ENCODE measurements around the gene CSTF2T. TPM values are rescaled to one million over a fixed set of nuclear protein-coding genes. Genes with fewer than 3 reads are reported as not detected.
A peak's percentile ranks its signal among the peaks of the same experiment; 100 is the strongest.

CSTF2T gene
- total and polyA plus RNA-seq, 2 donors (not counting 3 experiments of a cell fraction or from before 2014, with no cell fraction given), result 4.8 to 19.8 TPM

GRCh38 chr10:51700228-51700817, 928 bp upstream of the CSTF2T start:
- H2AFZ ChIP-seq (ENCODE audit: low read depth, low read length), result peak overlapping the region; percentile 93
- dilution Hi-C loops (cut with MboI; ENCODE audit: extremely low pct_ligation_motif_present, low sequenced_read_pairs) (no loop called here), intact Hi-C loops (cut with micrococcal nuclease) (no loop called here)
- peaks cover 19% of the 10 kb centered on the region for H3K4me1 ChIP-seq (ENCODE audit: control insufficient read depth, extremely low read depth, insufficient read depth, low read length)
- ChIA-PET POLR2A (interaction anchor here (0.6 kb wide), 1 partner anchor 61 kb away, joined by 6 read pairs; no protein-coding TSS in a partner anchor), CTCF (interaction anchor here (0.6 to 1.1 kb wide), 3 partner anchors 13 to 278 kb away, joined by 3 read pairs; no protein-coding TSS in a partner anchor)
- no peaks in the 10 kb centered on the region for H3K9me1 ChIP-seq (replicated peaks; ENCODE audit: control insufficient read depth, extremely low read depth, insufficient read depth, low read length)
- FAIRE-seq, result no peak
- TF ChIP-seq POLR2AphosphoS5 (IDR thresholded peaks at IDR 0.05; ENCODE audit: insufficient read depth, low read depth, low read length) (no peak), EZH2 (IDR thresholded peaks at IDR 0.05; ENCODE audit: borderline replicate concordance, low read depth, low read length, severe bottlenecking) (no peak), POLR2A (IDR thresholded peaks at IDR 0.05; ENCODE audit: low read depth, low read length) (no peak), JUN (IDR thresholded peaks at IDR 0.05; ENCODE audit: borderline replicate concordance, insufficient read depth, insufficient read length, low read depth) (no peak), MAX (IDR thresholded peaks at IDR 0.05; ENCODE audit: insufficient read depth, insufficient read length) (no peak), GATA2 (IDR thresholded peaks at IDR 0.05; ENCODE audit: insufficient read depth, insufficient read length, low read depth, low read length) (no peak), MYC (IDR thresholded peaks at IDR 0.05; ENCODE audit: low read depth, low read length) (no peak), FOS (IDR thresholded peaks at IDR 0.05; ENCODE audit: borderline replicate concordance, insufficient read depth, low read length) (no peak)
- TF ChIP-seq, protein P1, sequence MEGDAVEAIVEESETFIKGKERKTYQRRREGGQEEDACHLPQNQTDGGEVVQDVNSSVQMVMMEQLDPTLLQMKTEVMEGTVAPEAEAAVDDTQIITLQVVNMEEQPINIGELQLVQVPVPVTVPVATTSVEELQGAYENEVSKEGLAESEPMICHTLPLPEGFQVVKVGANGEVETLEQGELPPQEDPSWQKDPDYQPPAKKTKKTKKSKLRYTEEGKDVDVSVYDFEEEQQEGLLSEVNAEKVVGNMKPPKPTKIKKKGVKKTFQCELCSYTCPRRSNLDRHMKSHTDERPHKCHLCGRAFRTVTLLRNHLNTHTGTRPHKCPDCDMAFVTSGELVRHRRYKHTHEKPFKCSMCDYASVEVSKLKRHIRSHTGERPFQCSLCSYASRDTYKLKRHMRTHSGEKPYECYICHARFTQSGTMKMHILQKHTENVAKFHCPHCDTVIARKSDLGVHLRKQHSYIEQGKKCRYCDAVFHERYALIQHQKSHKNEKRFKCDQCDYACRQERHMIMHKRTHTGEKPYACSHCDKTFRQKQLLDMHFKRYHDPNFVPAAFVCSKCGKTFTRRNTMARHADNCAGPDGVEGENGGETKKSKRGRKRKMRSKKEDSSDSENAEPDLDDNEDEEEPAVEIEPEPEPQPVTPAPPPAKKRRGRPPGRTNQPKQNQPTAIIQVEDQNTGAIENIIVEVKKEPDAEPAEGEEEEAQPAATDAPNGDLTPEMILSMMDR (IDR thresholded peaks at IDR 0.05; ENCODE audit: extremely low read depth in 1 of 2, insufficient read depth in 1 of 2, low read depth in 1 of 2, low read length in 2 of 2), result no peak
- peak overlapping the region; percentile 93 for H3K4me2 ChIP-seq (ENCODE audit: insufficient read depth, low read length)
- H3K27ac ChIP-seq (ENCODE audit: insufficient read depth, low read depth, low read length), result peak overlapping the region; percentile 89
- peaks cover 4 to 8% of the 10 kb centered on the region in 2 experiments for H3K27me3 ChIP-seq (ENCODE audit: control insufficient read depth in 2 of 2, insufficient read depth in 2 of 2, low read length in 2 of 2)
- H4K20me1 ChIP-seq (replicated peaks; ENCODE audit: control insufficient read depth, extremely low read depth, insufficient read depth, low read length), result no peaks in the 10 kb centered on the region
- H3K79me2 ChIP-seq (ENCODE audit: control insufficient read depth, insufficient read depth, low read length), result peaks cover 29% of the 10 kb centered on the region
- peak overlapping the region; percentile 18 to 75 (median 74) for H3K4me3 ChIP-seq (replicated peaks in 1 of 3; ENCODE audit: insufficient read depth in 1 of 3, low read depth in 1 of 3, low read length in 3 of 3)
- no peak for DNase-seq (ENCODE audit: low read depth, low spot score)
- H3K36me3 ChIP-seq (ENCODE audit: control insufficient read depth in 2 of 2, extremely low read depth in 1 of 2, insufficient read depth in 2 of 2, low read length in 2 of 2), result peaks cover 0 to 2% of the 10 kb centered on the region in 2 experiments
- peak overlapping the region; percentile 86 for H3K9ac ChIP-seq (replicated peaks; ENCODE audit: extremely low read depth, insufficient read depth, low read length)
- TSS peak; percentile 99 for BruUV-seq (replicated peaks)
- H3K9me3 ChIP-seq (replicated peaks; ENCODE audit: control insufficient read depth, insufficient read depth, low read length), result no peaks in the 10 kb centered on the region

Measured in endothelial cell of umbilical vein (primary cell).